Stimulated activated CD8-positive, alpha-beta memory T cell treated with anti-CD3 and anti-CD28 coated beads, Interleukin-12 subunit alpha, Interleukin-12 subunit beta, amount 100 ng/mL, for 24 hours (primary cell): ENCODE results near the gene ZBTB45.
A peak's percentile ranks its signal among the peaks of the same experiment; 100 is the strongest.
"Not testable (repeated sequence)": the region's sequence is repeated elsewhere in the genome, so short reads cannot be mapped to it uniquely, and the experiment has no call there.

ENCODE experiments used
- DNase-seq: peaks from one replicate; pipeline ENCODE4 v3.0.0-alpha.2; 2020; ENCODE audit errors: extremely low read depth

The ZBTB45 gene

GRCh38 chr19:58554494-58555368, 35.1 kb upstream of the ZBTB45 start, which contains the start of gene CHMP2A:
CHMP2A (minus strand) TSS chr19:58555105; CDS start chr19:58554212, 893 bp downstream.
- DNase-seq, result peak; percentile 97

DNA sequence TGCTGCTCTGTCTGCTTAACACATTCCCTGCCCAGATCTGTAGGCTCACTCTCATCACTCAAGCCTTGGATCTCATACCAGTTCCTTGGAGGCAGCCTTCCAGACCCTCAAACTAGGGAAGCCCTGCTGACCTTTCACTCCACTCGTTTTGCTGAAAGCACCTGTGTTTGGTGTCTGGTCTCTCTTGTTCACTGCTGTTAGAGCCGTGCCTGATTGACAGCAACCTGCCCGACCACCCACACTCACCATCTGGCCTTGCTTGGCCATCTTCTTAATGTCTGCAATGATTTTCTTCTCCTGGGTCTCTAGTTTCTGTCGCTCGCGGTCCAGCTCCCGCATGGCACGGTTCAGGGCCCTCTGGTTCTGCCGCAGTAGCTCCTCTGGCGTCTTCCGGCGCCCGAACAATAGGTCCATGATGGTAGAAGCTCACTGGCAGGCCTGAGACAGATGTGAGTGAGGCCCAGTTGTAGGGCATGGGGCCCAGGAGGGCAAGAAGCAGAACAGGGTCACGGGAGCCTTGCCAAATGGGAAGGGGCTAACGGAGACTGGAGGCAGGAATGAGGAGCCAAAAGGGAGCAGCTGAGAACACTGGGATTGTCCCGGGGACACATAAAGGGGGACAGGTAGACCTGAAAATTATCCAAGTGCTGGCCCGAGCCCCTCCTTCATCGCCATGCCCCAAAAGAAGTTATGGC, 34.3 kb upstream of the ZBTB45 start:
- DNase-seq, result no peak

- no peak for DNase-seq
Observed at GRCh38 chr19:58552655-58553054, 33.0 kb upstream of the ZBTB45 start.

- DNase-seq, result no peak
Observed at GRCh38 chr19:58551577-58552471, 32.2 kb upstream of the ZBTB45 start.

GRCh38 chr19:58551123-58551497, 31.5 kb upstream of the ZBTB45 start:
- no peak for DNase-seq

- DNase-seq, result no peak
Observed at GRCh38 chr19:58550362-58551122, 30.9 kb upstream of the ZBTB45 start.

- DNase-seq, result no peak
Observed at GRCh38 chr19:58549664-58550361, 30.2 kb upstream of the ZBTB45 start.

DNA sequence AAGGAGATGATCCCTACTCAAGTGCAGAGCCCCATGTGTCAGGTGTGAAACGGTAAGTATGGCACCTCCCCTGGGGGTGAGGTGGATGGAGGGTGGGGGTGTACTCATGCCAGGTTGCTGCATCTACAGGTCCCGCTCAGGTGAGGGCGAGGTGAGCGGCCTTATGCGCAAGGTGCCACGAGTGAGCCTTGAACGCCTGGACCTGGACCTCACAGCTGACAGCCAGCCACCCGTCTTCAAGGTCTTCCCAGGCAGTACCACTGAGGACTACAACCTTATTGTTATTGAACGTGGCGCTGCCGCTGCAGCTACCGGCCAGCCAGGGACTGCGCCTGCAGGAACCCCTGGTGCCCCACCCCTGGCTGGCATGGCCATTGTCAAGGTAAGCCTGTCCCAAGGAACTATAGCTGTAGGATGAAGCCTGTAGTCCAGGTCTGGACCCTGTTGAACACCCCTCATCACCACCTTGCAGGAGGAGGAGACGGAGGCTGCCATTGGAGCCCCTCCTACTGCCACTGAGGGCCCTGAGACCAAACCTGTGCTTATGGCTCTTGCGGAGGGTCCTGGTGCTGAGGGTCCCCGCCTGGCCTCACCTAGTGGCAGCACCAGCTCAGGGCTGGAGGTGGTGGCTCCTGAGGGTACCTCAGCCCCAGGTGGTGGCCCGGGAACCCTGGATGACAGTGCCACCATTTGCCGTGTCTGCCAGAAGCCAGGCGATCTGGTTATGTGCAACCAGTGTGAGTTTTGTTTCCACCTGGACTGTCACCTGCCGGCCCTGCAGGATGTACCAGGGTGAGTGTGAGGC, 29.5 kb upstream of the ZBTB45 start:
- no peak for DNase-seq

DNA sequence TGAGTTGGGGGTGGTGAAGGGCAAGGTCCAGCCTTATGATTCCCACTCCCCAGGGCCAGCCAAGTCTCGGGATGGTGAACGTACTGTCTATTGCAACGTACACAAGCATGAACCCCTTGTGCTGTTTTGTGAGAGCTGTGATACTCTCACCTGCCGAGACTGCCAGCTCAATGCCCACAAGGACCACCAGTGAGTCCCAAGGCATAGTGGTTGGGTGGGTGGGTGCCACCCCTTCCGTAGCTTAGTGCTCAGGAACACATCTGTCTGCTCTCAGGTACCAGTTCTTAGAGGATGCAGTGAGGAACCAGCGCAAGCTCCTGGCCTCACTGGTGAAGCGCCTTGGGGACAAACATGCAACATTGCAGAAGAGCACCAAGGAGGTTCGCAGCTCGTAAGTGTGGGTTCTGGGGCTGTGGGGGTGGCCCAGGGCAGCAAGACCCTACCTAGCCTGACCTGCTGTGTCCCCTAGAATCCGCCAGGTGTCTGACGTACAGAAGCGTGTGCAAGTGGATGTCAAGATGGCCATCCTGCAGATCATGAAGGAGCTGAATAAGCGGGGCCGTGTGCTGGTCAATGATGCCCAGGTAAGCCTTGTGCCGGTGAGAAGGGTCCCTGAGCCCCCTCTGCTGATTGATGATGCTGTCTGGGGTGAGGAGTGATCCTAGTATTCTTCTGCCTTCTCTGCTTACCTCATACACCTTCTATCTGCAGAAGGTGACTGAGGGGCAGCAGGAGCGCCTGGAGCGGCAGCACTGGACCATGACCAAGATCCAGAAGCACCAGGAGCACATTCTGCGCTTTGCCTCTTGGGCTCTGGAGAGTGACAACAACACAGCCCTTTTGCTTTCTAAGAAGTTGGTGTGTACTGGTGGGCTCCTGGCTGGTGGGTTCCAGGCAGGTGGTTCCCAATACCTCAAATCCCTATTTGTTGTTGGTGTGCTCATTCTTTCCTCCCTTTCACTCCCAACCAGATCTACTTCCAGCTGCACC, 28.0 kb upstream of the ZBTB45 start:
- DNase-seq, result no peak

- no peak for DNase-seq
Observed at GRCh38 chr19:58546019-58546530, 26.5 kb upstream of the ZBTB45 start.

- DNase-seq, result no peak
Observed at GRCh38 chr19:58545286-58546018, 25.8 kb upstream of the ZBTB45 start.

GRCh38 chr19:58544591-58545285, 25.1 kb upstream of the ZBTB45 start:
- DNase-seq, result no peak

GRCh38 chr19:58543826-58544590, 24.4 kb upstream of the ZBTB45 start, which contains the start of gene TRIM28:
TRIM28 (plus strand) TSS chr19:58544064; CDS start chr19:58544758, 694 bp downstream.
- peak; percentile 99 for DNase-seq

- not testable (repeated sequence) for DNase-seq
Observed at GRCh38 chr19:58542641-58543372, 23.2 kb upstream of the ZBTB45 start.

DNA sequence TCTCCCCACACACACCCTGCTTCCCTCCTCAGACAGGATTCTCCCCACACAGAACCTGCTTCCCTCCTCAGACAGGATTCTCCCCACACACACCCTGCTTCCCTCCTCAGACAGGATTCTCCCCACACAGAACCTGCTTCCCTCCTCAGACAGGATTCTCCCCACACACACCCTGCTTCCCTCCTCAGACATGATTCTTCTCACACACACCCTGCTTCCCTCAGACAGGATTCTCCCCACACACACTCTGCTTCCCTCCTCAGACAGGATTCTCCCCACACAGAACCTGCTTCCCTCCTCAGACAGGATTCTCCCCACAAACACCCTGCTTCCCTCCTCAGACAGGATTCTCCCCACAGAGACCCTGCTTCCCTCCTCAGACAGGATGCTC, 19.6 kb upstream of the ZBTB45 start:
- not testable (repeated sequence) for DNase-seq
